Caco-2 (cell line): ENCODE measurements around the gene STK24. TPM values are rescaled to one million over a fixed set of nuclear protein-coding genes. Genes with fewer than 3 reads are reported as not detected.

Experiments used
- BruUV-seq: library from RNA; stranded (reverse); fragments of 400-500 nt; replicated peaks from 2 replicates; lab custom pipeline; 2021; lab: Mats Ljungman, UMichigan
- CTCF ChIA-PET: fragments of 300-600 bp; sonication (Branson Sonifier 250); formaldehyde crosslinking; loops from one replicate; lab custom pipeline; 2022; ENCODE audit warnings: antibody characterized with exemption; lab: Charles Lee
- POLR2A ChIA-PET: fragments of 300-600 bp; sonication (Branson Sonifier 250); formaldehyde crosslinking; loops from one replicate; lab custom pipeline; 2022; ENCODE audit warnings: antibody characterized with exemption; lab: Charles Lee
- DNase-seq, 2 experiments: peaks; one replicate each; pipeline versions ENCODE4 v3.0.0 to v3.0.0-alpha.2; 2020 to 2022
- H3K27me3 ChIP-seq: replicated peaks from 2 replicates; pipeline ENCODE4 v1.6.0; 2011; ENCODE audit warnings: low read length; ENCODE audit not compliant: control insufficient read depth, insufficient read depth
- H3K36me3 ChIP-seq: 2 replicates; pipeline ENCODE4 v1.5.1; 2011; ENCODE audit warnings: low read length; ENCODE audit not compliant: control insufficient read depth, insufficient read depth
- H3K4me1 ChIP-seq: fragments of 250-450 bp; sonication (Bioruptor Pico); 2 replicates; pipeline ENCODE4 v1.5.1; 2020; ENCODE audit warnings: mild to moderate bottlenecking
- H3K4me3 ChIP-seq: 2 replicates; pipeline ENCODE4 v1.5.1; 2011; ENCODE audit warnings: low read depth, mild to moderate bottlenecking, control low read depth, low read length
- H3K9me3 ChIP-seq: fragments of 250-450 bp; sonication (Bioruptor Pico); 2 replicates; pipeline ENCODE4 v1.5.1; 2020; ENCODE audit warnings: mild to moderate bottlenecking, moderate library complexity
- H3K27ac Mint-ChIP-seq: one replicate; pipeline ENCODE4 v1.8.0; 2022; ENCODE audit warnings: mixed read lengths; ENCODE audit not compliant: unreplicated experiment
- H3K27me3 Mint-ChIP-seq: one replicate; pipeline ENCODE4 v1.8.0; 2022; ENCODE audit warnings: mixed read lengths; ENCODE audit not compliant: insufficient read depth, unreplicated experiment
- H3K36me3 Mint-ChIP-seq: one replicate; pipeline ENCODE4 v1.8.0; 2022; ENCODE audit warnings: mild to moderate bottlenecking, mixed read lengths; ENCODE audit not compliant: insufficient read depth, unreplicated experiment
- H3K4me1 Mint-ChIP-seq: one replicate; pipeline ENCODE4 v1.8.0; 2022; ENCODE audit warnings: low read depth, mixed read lengths; ENCODE audit not compliant: unreplicated experiment
- H3K4me3 Mint-ChIP-seq: one replicate; pipeline ENCODE4 v1.8.0; 2022; ENCODE audit warnings: mild to moderate bottlenecking, moderate library complexity, mixed read lengths; ENCODE audit not compliant: unreplicated experiment
- H3K9me3 Mint-ChIP-seq: one replicate; pipeline ENCODE4 v1.8.0; 2022; ENCODE audit warnings: mixed read lengths; ENCODE audit not compliant: unreplicated experiment
- intact Hi-C: fragments of 100-400 bp; cut with micrococcal nuclease; formaldehyde crosslinking; loops from one replicate; pipeline ENCODE4 v1.10.0; 2022; ENCODE audit not compliant: unreplicated experiment
- total RNA-seq: library from RNA; stranded (reverse); gene quantifications from 2 replicates; pipeline ENCODE4 v1.2.3, GENCODE V29; 2022
- TF ChIP-seq, protein P1 (sequence below), 2 experiments: fragments of 200-600 bp in 1 of 2; IDR thresholded peaks; 1 replicate in 1 of 2; 2 replicates in 1 of 2; pipeline versions ENCODE4 v1.5.1 to v1.8.0; 2011 to 2022; ENCODE audit warnings: antibody characterized with exemption in 1 of 2, control low read depth in 1 of 2, inconsistent platforms in 1 of 2, low read depth in 1 of 2, low read length in 1 of 2, mild to moderate bottlenecking in 1 of 2, moderate library complexity in 1 of 2; ENCODE audit not compliant: insufficient read depth in 1 of 2, severe bottlenecking in 1 of 2, unreplicated experiment in 1 of 2

STK24 gene
- total RNA-seq, 1 experiment from 2014 or later: 253 TPM

- no peaks in the 10 kb centered on the region for H3K9me3 Mint-ChIP-seq
- peaks cover 85% of the 10 kb centered on the region for H3K36me3 Mint-ChIP-seq
- Histone ChIP-seq H3K9me3 (no peaks in the 10 kb centered on the region), H3K27me3 (no peaks in the 10 kb centered on the region), H3K36me3 (peaks cover 8% of the 10 kb centered on the region), H3K4me1 (peaks cover 11% of the 10 kb centered on the region), H3K4me3 (no peak overlapping the region)
- no peak overlapping the region for H3K4me3 Mint-ChIP-seq
- no peak for DNase-seq
- no peak overlapping the region for H3K27ac Mint-ChIP-seq
- ChIA-PET CTCF (interaction anchor here (1.3 kb wide), 1 partner anchor 105 kb away, joined by 5 read pairs; no protein-coding TSS in a partner anchor), POLR2A (no interaction called here)
- TF ChIP-seq, protein P1, sequence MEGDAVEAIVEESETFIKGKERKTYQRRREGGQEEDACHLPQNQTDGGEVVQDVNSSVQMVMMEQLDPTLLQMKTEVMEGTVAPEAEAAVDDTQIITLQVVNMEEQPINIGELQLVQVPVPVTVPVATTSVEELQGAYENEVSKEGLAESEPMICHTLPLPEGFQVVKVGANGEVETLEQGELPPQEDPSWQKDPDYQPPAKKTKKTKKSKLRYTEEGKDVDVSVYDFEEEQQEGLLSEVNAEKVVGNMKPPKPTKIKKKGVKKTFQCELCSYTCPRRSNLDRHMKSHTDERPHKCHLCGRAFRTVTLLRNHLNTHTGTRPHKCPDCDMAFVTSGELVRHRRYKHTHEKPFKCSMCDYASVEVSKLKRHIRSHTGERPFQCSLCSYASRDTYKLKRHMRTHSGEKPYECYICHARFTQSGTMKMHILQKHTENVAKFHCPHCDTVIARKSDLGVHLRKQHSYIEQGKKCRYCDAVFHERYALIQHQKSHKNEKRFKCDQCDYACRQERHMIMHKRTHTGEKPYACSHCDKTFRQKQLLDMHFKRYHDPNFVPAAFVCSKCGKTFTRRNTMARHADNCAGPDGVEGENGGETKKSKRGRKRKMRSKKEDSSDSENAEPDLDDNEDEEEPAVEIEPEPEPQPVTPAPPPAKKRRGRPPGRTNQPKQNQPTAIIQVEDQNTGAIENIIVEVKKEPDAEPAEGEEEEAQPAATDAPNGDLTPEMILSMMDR (IDR thresholded peaks at IDR 0.05; ENCODE audit: insufficient read depth in 1 of 2, low read depth in 1 of 2, low read length in 1 of 2, severe bottlenecking in 1 of 2, unreplicated experiment in 1 of 2): no peak
- H3K4me1 Mint-ChIP-seq: peaks cover 17% of the 10 kb centered on the region
- no peaks in the 10 kb centered on the region for H3K27me3 Mint-ChIP-seq
- intact Hi-C loops: no loop called here
- BruUV-seq: no TSS peak
Measured at GRCh38 chr13:98548230-98548629, 28.7 kb downstream of the STK24 start.

DNA sequence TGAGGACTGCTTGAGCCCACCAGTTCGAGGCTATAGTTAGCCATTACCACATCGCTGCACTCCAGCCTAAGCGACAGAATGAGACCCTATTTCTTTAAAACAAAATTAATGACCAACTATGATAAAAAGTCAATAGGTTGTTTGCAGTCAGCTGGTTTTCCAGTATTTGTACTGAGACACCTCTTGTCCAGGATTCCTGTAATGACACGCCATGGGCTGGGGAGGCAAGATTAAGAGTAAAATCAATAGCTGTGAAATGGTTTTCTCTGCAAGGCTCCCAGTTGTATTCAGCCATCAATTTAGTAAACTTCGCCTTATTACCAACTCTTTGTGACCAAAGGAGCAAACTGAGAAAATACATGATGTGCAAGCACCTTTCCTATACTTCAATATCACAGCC, 29.5 kb downstream of the STK24 start:
- intact Hi-C loops: no loop called here
- H3K4me1 Mint-ChIP-seq: peaks cover 22% of the 10 kb centered on the region
- Histone ChIP-seq H3K9me3 (no peaks in the 10 kb centered on the region), H3K27me3 (no peaks in the 10 kb centered on the region), H3K4me1 (peaks cover 11% of the 10 kb centered on the region), H3K4me3 (no peak overlapping the region), H3K36me3 (peaks cover 8% of the 10 kb centered on the region)
- H3K27me3 Mint-ChIP-seq: no peaks in the 10 kb centered on the region
- no TSS peak for BruUV-seq
- TF ChIP-seq, protein P1 (IDR thresholded peaks at IDR 0.05; ENCODE audit: insufficient read depth in 1 of 2, low read depth in 1 of 2, low read length in 1 of 2, severe bottlenecking in 1 of 2, unreplicated experiment in 1 of 2): no peak
- no peaks in the 10 kb centered on the region for H3K9me3 Mint-ChIP-seq
- no peak overlapping the region for H3K4me3 Mint-ChIP-seq
- no peak for DNase-seq
- CTCF ChIA-PET: interaction anchor here (0.9 to 1.6 kb wide), 2 partner anchors 22 to 126 kb away, joined by 4 to 7 read pairs; no protein-coding TSS in a partner anchor
- no peak overlapping the region for H3K27ac Mint-ChIP-seq
- peaks cover 85% of the 10 kb centered on the region for H3K36me3 Mint-ChIP-seq
- POLR2A ChIA-PET: no interaction called here

- H3K4me3 Mint-ChIP-seq: no peak overlapping the region
- Histone ChIP-seq H3K27me3 (no peaks in the 10 kb centered on the region), H3K4me3 (no peak overlapping the region), H3K4me1 (peaks cover 11% of the 10 kb centered on the region), H3K36me3 (peaks cover 5% of the 10 kb centered on the region), H3K9me3 (no peaks in the 10 kb centered on the region)
- H3K9me3 Mint-ChIP-seq: no peaks in the 10 kb centered on the region
- H3K27ac Mint-ChIP-seq: peak overlapping the region; percentile 36
- CTCF ChIA-PET: interaction anchor here (0.9 to 1.6 kb wide), 3 partner anchors 24 to 127 kb away, joined by 4 to 7 read pairs (median 6); no protein-coding TSS in a partner anchor
- no peaks in the 10 kb centered on the region for H3K27me3 Mint-ChIP-seq
- POLR2A ChIA-PET: no interaction called here
- peaks cover 31% of the 10 kb centered on the region for H3K4me1 Mint-ChIP-seq
- TF ChIP-seq, protein P1 (IDR thresholded peaks at IDR 0.05; ENCODE audit: insufficient read depth in 1 of 2, low read depth in 1 of 2, low read length in 1 of 2, severe bottlenecking in 1 of 2, unreplicated experiment in 1 of 2): no peak
- intact Hi-C loops: no loop called here
- H3K36me3 Mint-ChIP-seq: peaks cover 83% of the 10 kb centered on the region
- no TSS peak for BruUV-seq
- DNase-seq: peak in 1 of 2 experiments; percentile 35
Measured at GRCh38 chr13:98546402-98546801, 30.5 kb downstream of the STK24 start.
